Activated B cell treated with CpG ODN at 0.5 μM for 24 hours (primary cell): Measurements from ENCODE around the gene TANGO2. TPM values are rescaled to one million over a fixed set of nuclear protein-coding genes. Genes with fewer than 3 reads are reported as not detected.

Experiments used
- ATAC-seq: fragments of 200-7000 bp; cut with Tn5 transposase; one replicate; pipeline ENCODE4 v1.10.0; 2021; ENCODE audit warnings: low read depth, mild to moderate bottlenecking, moderate library complexity
- CTCF ChIA-PET: fragments of 350-600 bp; sonication (Branson Sonifier 250); formaldehyde crosslinking; loops from one replicate; lab custom pipeline; 2021; ENCODE audit warnings: antibody characterized with exemption; lab: Charles Lee
- POLR2A ChIA-PET: fragments of 350-600 bp; sonication (Branson Sonifier 250); formaldehyde crosslinking; loops from one replicate; lab custom pipeline; 2021; ENCODE audit warnings: antibody characterized with exemption; lab: Charles Lee
- DNase-seq: peaks from one replicate; pipeline ENCODE4 v3.0.0; 2022
- H3K27ac Mint-ChIP-seq: one replicate; pipeline ENCODE4 v1.8.0; 2020; ENCODE audit warnings: mixed read lengths
- H3K27me3 Mint-ChIP-seq: one replicate; pipeline ENCODE4 v1.8.0; 2021; ENCODE audit warnings: mixed read lengths
- H3K36me3 Mint-ChIP-seq: one replicate; pipeline ENCODE4 v1.8.0; 2021; ENCODE audit warnings: low read depth, mixed read lengths
- H3K4me1 Mint-ChIP-seq: one replicate; pipeline ENCODE4 v1.8.0; 2021; ENCODE audit warnings: mixed read lengths
- H3K4me3 Mint-ChIP-seq: one replicate; pipeline ENCODE4 v1.8.0; 2020; ENCODE audit warnings: mild to moderate bottlenecking, mixed read lengths
- H3K9me3 Mint-ChIP-seq: one replicate; pipeline ENCODE4 v1.8.0; 2020; ENCODE audit warnings: mixed read lengths
- intact Hi-C: fragments of 100-400 bp; cut with micrococcal nuclease; formaldehyde crosslinking; loops from one replicate; pipeline ENCODE4 v1.15.1; 2024
- total RNA-seq: library from RNA; stranded (reverse); gene quantifications from 2 replicates; pipeline ENCODE4 v1.2.3, GENCODE V29; 2022
- TF ChIP-seq, protein P1 (sequence below): fragments of 200-600 bp; IDR thresholded peaks from one replicate; pipeline ENCODE4 v1.8.0; 2022; ENCODE audit warnings: antibody characterized with exemption, mild to moderate bottlenecking

TANGO2 gene
- total RNA-seq, 1 donor from 2014 or later, result 47.2 TPM

DNA sequence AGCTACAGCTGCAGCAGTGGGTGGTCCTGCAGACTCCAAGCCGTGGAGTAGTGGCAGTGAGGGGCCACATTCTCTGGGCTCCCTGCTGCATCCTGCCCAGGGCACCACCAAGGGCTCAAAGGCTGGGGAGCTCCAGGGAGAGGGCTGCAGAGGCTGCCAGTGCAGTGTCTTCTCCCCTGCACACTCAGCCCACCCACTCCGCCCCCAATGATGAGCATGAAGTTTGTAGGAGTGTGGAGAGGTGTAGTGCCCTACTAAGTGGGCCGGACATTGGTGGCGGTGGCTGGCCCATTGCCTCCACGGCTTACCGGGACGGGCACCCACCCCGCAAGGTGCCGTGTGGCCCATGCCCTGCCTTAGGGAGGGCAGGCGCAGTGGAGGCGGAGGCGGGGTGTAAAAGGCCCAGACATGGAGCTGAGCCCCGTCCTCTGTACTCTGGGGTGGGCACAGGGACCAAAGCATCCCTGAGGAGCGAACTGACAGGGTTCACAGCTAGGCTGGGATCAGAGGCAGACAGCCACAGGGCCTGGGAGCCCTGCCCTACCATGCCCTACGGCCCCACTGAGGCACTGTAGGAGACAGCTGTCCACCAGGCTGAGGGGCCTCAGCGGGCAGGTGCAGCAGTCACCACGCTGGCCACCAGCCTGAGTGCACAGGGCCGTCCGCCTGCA lies 23.2 kb upstream of the TANGO2 start:
- Mint-ChIP-seq H3K4me1 (no peaks in the 10 kb centered on the region), H3K9me3 (no peaks in the 10 kb centered on the region), H3K4me3 (no peak overlapping the region), H3K36me3 (no peaks in the 10 kb centered on the region), H3K27ac (no peak overlapping the region), H3K27me3 (no peaks in the 10 kb centered on the region)
- CTCF ChIA-PET, result no interaction called here
- POLR2A ChIA-PET, result no interaction called here
- DNase-seq (no peak), ATAC-seq (no peak)
- intact Hi-C loops, result no loop called here
- TF ChIP-seq, protein P1, sequence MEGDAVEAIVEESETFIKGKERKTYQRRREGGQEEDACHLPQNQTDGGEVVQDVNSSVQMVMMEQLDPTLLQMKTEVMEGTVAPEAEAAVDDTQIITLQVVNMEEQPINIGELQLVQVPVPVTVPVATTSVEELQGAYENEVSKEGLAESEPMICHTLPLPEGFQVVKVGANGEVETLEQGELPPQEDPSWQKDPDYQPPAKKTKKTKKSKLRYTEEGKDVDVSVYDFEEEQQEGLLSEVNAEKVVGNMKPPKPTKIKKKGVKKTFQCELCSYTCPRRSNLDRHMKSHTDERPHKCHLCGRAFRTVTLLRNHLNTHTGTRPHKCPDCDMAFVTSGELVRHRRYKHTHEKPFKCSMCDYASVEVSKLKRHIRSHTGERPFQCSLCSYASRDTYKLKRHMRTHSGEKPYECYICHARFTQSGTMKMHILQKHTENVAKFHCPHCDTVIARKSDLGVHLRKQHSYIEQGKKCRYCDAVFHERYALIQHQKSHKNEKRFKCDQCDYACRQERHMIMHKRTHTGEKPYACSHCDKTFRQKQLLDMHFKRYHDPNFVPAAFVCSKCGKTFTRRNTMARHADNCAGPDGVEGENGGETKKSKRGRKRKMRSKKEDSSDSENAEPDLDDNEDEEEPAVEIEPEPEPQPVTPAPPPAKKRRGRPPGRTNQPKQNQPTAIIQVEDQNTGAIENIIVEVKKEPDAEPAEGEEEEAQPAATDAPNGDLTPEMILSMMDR, result no peak

DNA sequence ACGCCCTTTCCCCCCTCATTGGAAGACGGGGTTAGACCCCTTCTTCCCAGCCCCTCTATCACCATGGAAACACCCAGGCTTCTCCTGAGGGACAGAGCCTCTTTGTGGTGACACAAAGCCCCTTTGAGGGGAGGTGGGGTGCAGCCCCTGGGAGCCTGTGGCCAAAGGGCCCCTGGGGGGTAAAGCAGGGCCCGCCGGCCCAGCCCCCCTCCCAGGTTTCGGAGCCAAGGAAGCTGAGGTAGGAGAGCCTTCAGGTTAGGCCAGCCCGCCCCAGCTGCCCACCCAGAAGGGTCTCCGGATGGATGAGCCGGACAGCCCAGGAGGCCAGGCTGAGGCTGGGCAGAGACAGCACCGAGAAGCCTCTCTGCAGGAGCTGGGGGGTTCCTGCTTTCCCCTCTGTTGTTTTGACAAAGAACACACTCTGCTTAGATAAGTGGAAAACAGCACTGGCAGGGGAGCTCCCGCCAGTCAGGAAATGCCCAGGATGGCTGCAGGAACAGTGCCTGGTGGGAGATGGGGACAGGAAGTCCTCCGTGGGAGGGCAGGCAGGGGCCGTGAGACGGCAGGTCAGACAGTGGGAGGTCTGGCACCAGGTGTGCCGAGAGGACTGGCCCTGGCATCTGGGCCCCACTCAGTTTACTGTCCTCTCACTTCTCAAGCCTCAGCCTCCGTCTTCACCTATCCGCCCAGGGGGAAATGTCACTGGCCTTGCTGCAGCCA lies 22.5 kb upstream of the TANGO2 start:
- no peak overlapping the region for H3K27ac Mint-ChIP-seq
- no peaks in the 10 kb centered on the region for H3K27me3 Mint-ChIP-seq
- POLR2A ChIA-PET, result no interaction called here
- CTCF ChIA-PET, result no interaction called here
- H3K9me3 Mint-ChIP-seq, result peaks cover 5% of the 10 kb centered on the region
- intact Hi-C loops, result no loop called here
- ATAC-seq (no peak), DNase-seq (no peak)
- peaks cover 6% of the 10 kb centered on the region for H3K36me3 Mint-ChIP-seq
- no peak overlapping the region for H3K4me3 Mint-ChIP-seq
- H3K4me1 Mint-ChIP-seq, result no peaks in the 10 kb centered on the region
- TF ChIP-seq, protein P1, result no peak

DNA sequence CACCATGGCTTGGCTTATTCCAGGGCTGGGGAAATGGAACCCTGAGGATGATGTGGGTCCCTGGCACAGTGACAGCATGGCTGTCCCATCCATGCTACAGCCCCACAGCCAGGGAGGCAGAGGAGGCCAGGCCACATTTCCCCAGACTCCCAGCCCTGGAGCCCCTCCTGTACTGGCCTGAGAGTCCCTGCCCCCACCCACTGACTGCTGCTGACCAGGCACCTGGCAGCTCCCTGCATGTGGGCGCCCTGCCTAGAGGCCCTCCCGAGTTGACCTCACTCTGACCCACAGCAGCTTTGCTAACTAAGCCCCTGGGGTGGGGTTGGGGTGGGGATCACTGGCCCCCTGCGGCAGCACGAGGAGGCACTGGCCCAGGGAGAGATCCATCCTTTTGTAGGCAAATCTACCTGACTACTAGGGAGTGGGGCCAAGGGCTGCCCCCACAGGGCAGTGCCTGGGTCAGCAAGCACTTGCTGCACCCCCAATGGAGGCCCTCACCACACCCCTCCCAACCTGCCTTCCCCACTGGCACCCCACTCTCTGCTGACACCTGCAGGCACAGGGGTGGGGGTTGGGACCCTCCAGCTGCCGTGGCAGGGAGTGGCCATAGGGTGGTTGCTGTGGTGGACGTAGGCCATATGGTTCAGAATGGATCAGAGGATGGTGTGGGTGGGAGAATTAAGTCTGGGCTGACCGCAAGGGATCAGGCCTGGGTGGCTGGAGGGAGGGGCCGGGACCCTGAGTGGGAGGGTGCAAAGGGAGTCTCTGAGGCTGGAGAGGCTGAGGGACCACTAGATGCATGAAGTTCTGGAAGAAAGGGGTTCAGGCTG lies 21.7 kb upstream of the TANGO2 start:
- ChIA-PET CTCF (no interaction called here), POLR2A (no interaction called here)
- Mint-ChIP-seq H3K4me3 (no peak overlapping the region), H3K4me1 (no peaks in the 10 kb centered on the region), H3K27ac (no peak overlapping the region), H3K27me3 (no peaks in the 10 kb centered on the region), H3K9me3 (peaks cover 10% of the 10 kb centered on the region), H3K36me3 (peaks cover 12% of the 10 kb centered on the region)
- ATAC-seq (no peak), DNase-seq (no peak)
- intact Hi-C loops, result no loop called here
- TF ChIP-seq, protein P1, result no peak

DNA sequence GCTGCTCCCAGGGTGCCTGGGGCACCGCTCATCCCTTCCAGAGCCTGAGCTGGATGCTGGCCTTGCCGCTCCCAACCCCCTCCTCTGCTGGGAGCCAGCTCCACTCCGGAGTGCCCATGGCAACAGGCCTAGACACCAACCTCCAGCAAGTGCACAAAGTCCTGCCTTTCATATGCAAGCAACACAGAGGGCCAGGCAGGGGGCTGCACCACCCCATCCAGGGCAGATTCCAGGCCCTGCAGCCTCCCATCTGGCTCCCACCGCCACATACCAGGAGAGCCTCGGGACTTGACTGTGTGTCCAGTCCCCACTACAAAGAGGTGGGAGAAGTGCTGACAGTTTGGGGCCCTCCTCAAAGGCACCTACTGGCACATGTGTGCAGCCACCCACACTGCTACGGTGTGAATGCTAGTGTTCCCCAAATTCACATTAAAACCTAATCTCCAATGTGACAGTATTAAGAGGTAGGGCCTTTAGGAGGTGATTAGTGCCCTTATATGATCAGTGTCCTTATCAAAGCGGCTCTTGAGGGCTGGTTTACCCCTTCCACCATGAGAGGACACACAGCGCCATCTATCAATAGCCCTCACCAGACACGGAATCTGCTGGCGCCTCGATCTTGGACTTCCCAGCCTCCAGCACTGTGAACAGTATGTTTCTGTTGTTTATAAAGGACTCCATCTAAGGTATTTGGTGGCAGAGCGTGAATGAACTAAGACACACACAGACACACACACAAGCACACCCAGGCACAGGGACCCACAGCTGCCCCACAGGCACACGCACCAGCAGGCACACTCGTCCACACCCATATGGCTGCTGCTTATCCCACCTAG lies 20.4 kb upstream of the TANGO2 start:
- DNase-seq (no peak), ATAC-seq (no peak)
- Mint-ChIP-seq H3K4me1 (no peaks in the 10 kb centered on the region), H3K36me3 (peaks cover 15% of the 10 kb centered on the region), H3K9me3 (peaks cover 14% of the 10 kb centered on the region), H3K27ac (no peak overlapping the region), H3K4me3 (no peak overlapping the region), H3K27me3 (no peaks in the 10 kb centered on the region)
- TF ChIP-seq, protein P1, result no peak
- CTCF ChIA-PET, result no interaction called here
- POLR2A ChIA-PET, result no interaction called here
- intact Hi-C loops, result no loop called here
